SK-N-MC (cell line): ENCODE measurements around the gene SGSH.

Experiments
- EZH2 ChIP-seq: fragments of 200-600 bp; sonication (generic); IDR thresholded peaks from one replicate; pipeline ENCODE4 v1.6.1; 2017; ENCODE audit warnings: antibody characterized with exemption
- POLR2AphosphoS5 ChIP-seq: IDR thresholded peaks from 2 replicates; pipeline ENCODE4 v1.6.1; 2012; ENCODE audit warnings: mild to moderate bottlenecking, low read depth, low read length, borderline replicate concordance

- TF ChIP-seq EZH2, result no peak
- no peak for TF ChIP-seq POLR2AphosphoS5
These were observed 25.6 kb upstream of the SGSH start for GRCh38 chr17:80245566-80246265.
